Inferior parietal cortex (tissue), 1 donor: Measurements from ENCODE around the gene OR2M4.
"Not testable (repeated sequence)": the region's sequence is repeated elsewhere in the genome, so short reads cannot be mapped to it uniquely, and the experiment has no call there.

Experiments used
- DNase-seq: peaks from one replicate; pipeline ENCODE4 v3.0.0-alpha.2; 2016; ENCODE audit errors: extremely low spot score

The OR2M4 gene

DNA sequence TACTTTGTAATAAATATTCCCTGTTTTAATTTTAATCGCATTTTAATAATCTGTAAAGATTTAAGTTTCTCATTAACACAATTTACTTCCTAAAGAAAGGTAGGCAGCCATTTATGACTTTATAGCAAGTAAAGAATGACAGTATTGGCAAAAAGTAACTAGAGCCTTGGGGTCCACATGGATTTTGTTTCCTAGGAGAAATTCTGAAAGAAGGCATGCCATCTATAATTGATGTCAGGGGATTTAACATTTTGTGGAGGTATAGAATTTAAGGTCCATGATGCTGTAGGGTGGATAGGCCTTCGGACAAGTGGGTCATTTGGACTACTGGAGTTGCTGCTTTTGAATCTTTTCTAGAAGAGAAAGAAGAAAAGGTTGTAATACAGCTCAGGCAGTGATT is at the start of gene OR2M4:
TSS of gene OR2M4 (plus strand) at position 301 of the 400 bp plus-strand sequence. CDS start 7,512 bp downstream, outside the sequence.
- no peak for DNase-seq

GRCh38 chr1:248183996-248184395 is 47.2 kb upstream of the OR2M4 start:
- no peak for DNase-seq

DNA sequence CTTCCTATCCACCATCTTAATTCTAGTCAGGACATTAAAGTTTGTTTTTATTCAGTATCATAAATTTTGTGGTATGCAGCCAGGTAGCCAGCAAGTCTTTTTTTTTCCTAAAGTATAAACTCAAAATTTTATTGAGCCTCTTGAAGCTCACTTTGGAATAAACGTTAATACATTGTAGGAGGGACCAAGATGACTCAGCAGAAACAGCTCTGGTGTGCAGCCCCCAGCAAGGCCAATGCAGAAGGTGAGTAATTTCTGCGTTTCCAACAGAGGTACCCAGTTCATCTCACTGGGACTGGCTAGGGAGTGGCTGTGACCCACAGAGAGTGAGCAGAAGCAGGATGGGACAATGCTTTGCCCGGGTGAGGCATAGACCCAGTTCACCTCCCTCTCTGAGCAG is 43.9 kb upstream of the OR2M4 start:
- no peak for DNase-seq

DNA sequence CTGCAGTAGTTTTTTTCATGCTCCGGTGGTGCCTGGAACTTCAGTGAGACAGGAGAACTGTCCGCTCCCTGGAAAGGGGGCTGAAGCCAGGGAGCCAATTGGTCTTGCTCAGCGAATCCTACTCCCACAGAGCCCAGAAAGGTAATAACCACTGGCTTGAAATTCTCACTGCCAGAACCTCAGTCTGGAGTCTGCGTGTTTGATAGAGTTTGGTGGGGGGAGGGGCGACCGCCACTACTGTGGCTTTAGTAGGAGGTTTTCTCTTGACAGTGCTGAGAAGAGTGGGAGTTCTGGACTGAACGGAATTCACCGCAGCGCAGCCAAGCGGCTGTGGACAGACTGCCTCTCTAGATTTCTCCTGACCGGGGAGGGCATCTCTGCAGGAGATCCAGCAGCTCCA is 42.2 kb upstream of the OR2M4 start:
- DNase-seq = no peak

DNA sequence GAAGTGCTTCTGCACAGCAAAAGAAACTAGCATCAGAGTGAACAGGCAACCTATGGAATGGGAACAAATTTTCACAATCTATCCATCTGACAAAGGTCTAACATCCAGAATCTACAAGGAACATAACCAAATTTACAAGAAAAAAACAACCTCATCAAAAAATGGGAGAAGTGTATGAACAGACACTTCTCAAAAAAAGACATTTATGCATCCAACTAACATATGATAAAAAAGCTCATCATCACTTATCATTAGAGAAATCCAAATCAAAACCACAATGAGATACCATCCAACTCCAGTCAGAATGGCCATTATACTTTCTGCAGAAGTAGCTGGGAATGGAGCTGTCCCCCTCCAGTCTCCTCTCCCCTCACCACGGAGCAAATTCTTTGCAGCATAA is 37.1 kb upstream of the OR2M4 start:
- no peak for DNase-seq

DNA sequence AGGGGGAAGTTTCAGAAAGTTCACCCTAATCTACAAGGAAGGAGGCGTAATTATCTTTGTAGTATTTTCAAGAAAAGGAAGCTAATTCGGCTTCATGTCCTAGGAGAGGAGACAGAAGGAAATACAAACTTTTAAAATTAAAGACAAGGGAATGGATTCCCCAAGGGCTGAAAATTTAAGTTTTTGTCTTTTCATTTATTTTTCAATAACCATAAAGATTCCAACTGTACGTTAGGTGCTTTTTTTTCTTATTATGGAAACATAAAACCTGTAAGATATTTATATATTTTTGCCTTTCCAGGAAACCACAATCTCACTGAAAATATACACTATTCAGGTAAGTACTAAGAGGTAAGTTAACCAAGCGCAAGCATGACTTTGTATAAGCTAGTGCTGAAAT is 34.3 kb upstream of the OR2M4 start, which contains the start of gene OR2M3:
TSS of gene OR2M3 (plus strand) at position 301 of the 400 bp plus-strand sequence. CDS start 5,803 bp downstream, outside the sequence.
- no peak for DNase-seq

DNA sequence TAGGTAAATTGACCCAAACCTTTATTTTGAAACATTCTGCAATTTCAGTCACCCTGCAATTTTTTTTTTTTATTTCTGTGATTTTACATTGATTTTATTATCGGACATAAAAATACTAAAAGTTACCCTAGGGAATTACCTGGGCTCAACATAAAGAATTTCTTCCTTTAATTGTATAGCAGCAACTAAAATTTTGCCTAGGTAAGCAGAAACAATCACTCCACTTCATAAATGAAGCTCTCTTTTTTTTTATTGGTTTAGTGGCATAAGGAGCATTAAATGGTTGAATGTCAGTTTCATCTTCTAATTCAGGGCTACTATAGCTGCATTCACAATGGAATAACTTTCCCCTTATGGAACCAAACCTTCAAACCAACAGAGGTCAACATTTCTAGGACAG is 15.3 kb upstream of the OR2M4 start:
- no peak for DNase-seq

- DNase-seq = no peak
Observed at GRCh38 chr1:248225537-248225936, 5.7 kb upstream of the OR2M4 start.

- DNase-seq = no peak
Observed at GRCh38 chr1:248229360-248229908, 1.8 kb upstream of the OR2M4 start.

GRCh38 chr1:248239478-248239877 is 8.3 kb downstream of the OR2M4 start:
- no peak for DNase-seq

DNA sequence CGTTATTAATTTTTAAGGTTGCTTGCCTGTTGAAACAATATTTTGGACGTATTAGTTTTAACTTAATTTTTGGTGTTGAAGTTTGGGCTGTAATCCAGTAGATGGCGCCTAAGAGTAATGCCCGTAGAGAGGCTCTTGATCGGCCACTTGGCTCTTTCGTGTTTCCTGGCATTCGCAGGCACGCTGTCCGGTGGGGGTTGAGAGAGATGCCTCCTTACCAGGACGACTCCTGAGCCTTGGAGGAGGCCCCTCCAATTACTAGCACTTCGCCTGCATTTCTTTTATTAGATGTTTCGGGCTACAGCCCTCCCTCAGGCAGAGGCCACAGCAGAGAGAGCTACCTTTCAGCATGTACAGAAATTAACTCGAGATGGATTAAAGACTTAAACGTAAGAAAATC is 12.0 kb downstream of the OR2M4 start:
- DNase-seq = peak; percentile 55

DNA sequence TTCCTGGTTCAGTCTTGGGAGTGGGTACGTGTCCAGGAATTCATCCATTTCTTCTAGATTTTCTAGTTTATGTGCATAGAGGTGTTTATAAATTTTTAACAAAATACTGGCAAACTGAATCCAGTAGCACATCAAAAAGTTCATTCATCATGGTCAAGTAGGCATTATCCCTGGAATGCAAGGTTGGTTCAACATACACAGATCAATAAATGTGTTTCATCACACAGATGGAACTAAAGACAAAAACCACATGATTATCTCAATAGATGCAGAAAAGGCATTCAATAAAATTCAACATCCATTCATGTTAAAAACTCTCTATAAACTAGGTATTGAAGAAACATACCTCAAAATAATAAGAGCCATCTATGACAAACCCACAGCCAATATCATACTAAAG is 28.1 kb downstream of the OR2M4 start:
- not testable (repeated sequence) for DNase-seq

- no peak for DNase-seq
Observed at GRCh38 chr1:248268178-248268577, 37.0 kb downstream of the OR2M4 start.

DNA sequence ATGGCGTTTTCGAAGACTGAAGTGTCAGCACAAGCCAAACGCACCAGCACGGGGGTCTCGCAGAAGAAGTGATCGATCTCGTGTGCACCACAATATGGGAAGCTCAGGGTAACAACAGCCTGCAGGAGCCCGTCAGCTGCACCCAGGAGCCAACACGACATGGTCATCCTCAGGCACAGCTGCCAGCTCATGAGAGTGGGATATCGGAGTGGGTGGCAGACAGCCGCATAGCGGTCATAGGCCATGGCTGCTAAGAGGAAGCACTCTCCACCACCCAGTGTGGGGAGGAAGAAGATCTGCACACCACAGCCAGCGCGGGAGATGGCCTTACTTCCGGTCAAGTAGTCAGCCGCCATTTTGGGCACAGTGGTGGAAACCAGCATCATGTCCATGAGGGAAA is 42.0 kb downstream of the OR2M4 start:
- not testable (repeated sequence) for DNase-seq

DNA sequence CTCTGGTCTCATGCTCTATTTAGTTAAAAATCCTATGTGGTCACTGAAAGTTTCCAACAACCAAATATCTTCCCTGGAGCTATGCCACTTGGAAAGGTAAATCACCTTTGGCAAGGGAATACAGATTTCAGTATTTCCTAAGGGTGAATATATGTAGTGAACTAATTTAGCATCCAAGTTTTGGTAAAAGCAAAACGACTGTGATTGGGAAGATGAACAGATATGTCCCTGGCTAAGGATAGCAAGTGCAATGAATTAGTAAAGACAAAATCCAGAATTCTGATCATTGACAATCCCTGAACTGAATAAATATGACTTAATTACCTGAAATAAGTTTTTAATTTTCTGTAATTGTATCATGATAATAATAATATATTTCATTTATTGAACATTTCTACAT is 46.7 kb downstream of the OR2M4 start, which contains the start of gene OR2T33:
TSS of gene OR2T33 (minus strand) at position 101 of the 400 bp plus-strand sequence. CDS start 4,162 bp downstream, outside the sequence.
- no peak for DNase-seq

DNA sequence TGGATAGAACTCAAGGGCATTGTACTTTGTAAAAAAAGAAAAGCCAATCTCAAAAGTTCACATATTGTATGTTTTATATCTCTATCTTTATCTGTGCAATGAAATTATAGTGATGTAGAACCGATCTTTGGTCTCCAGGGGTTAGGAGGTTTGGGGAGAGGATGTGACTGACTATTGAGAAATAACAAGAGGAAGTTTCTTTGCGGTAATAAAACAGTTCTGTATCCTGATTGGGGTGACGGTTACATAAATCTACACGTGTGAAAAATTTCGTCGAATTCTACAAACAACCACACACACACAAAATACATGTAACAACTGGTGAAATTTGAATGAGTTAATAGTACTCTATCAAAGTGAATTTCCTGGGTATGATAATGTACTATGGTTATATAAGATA is 57.2 kb downstream of the OR2M4 start:
- DNase-seq = no peak
